Measurements from ENCODE around the gene PRKCH. TPM values are rescaled to one million over a fixed set of nuclear protein-coding genes. Genes with fewer than 3 reads are reported as not detected.

The PRKCH gene
- polyA plus RNA-seq, 1 donor = 12.7 TPM

GRCh38 chr14:61476754-61477410 lies 155.5 kb downstream of the PRKCH start:
- peak; percentile 54 for DNase-seq

- DNase-seq = no peak
These were observed 156.5 kb downstream of the PRKCH start for GRCh38 chr14:61477712-61478462.

GRCh38 chr14:61478971-61479473 lies 157.6 kb downstream of the PRKCH start:
- no peak for DNase-seq

GRCh38 chr14:61479746-61480502 lies 158.5 kb downstream of the PRKCH start:
- DNase-seq = no peak

GRCh38 chr14:61480704-61481285 lies 159.4 kb downstream of the PRKCH start:
- no peak for DNase-seq

GRCh38 chr14:61481701-61482100 lies 160.3 kb downstream of the PRKCH start:
- DNase-seq = no peak

GRCh38 chr14:61482348-61483206 lies 161.2 kb downstream of the PRKCH start:
- DNase-seq = no peak

GRCh38 chr14:61483476-61483875 lies 162.1 kb downstream of the PRKCH start:
- DNase-seq = no peak

- DNase-seq = no peak
These were observed 162.7 kb downstream of the PRKCH start for GRCh38 chr14:61484031-61484430.

- no peak for DNase-seq
These were observed 163.6 kb downstream of the PRKCH start for GRCh38 chr14:61484826-61485584.

GRCh38 chr14:61485661-61486060 lies 164.3 kb downstream of the PRKCH start:
- DNase-seq = no peak

GRCh38 chr14:61486930-61487495 lies 165.6 kb downstream of the PRKCH start:
- DNase-seq = no peak

- DNase-seq = no peak
These were observed 167.3 kb downstream of the PRKCH start for GRCh38 chr14:61488417-61489401.

- DNase-seq = no peak
These were observed 168.1 kb downstream of the PRKCH start for GRCh38 chr14:61489512-61489911.

- DNase-seq = no peak
These were observed 168.6 kb downstream of the PRKCH start for GRCh38 chr14:61489932-61490331.

- no peak for DNase-seq
These were observed 169.8 kb downstream of the PRKCH start for GRCh38 chr14:61491224-61491623.

- DNase-seq = no peak
These were observed 170.6 kb downstream of the PRKCH start for GRCh38 chr14:61491876-61492434.

GRCh38 chr14:61492474-61492873 lies 171.1 kb downstream of the PRKCH start:
- no peak for DNase-seq

- no peak for DNase-seq
These were observed 171.9 kb downstream of the PRKCH start for GRCh38 chr14:61493239-61493638.

Measured in hindlimb muscle (tissue), 1 donor.